Fibroblast of mammary gland (primary cell): ENCODE measurements around the gene GAS6.
A peak's percentile ranks its signal among the peaks of the same experiment; 100 is the strongest.

Experiments
- DNase-seq: peaks from one replicate; pipeline ENCODE4 v3.0.0-alpha.2; 2010; ENCODE audit warnings: low read depth
- H3K4me3 ChIP-seq: 2 replicates; pipeline ENCODE4 v1.5.1; 2011; ENCODE audit warnings: low read depth, mild to moderate bottlenecking, low read length, moderate library complexity; ENCODE audit not compliant: control insufficient read depth
- CTCF ChIP-seq: conservative IDR thresholded peaks from 2 replicates; pipeline ENCODE4 v1.5.1; 2011; ENCODE audit warnings: low read depth, low read length, inconsistent platforms; ENCODE audit not compliant: control insufficient read depth, insufficient read depth

The GAS6 gene

GRCh38 chr13:113787694-113788093, 76.2 kb downstream of the GAS6 start:
- DNase-seq: no peak
- no peak overlapping the region for H3K4me3 ChIP-seq
- TF ChIP-seq CTCF: no peak

- DNase-seq: peak; percentile 60
- TF ChIP-seq CTCF: no peak
- H3K4me3 ChIP-seq: no peak overlapping the region
Measured at GRCh38 chr13:113786262-113786841, 77.5 kb downstream of the GAS6 start.

GRCh38 chr13:113785051-113786010, 78.5 kb downstream of the GAS6 start:
- TF ChIP-seq CTCF: no peak
- no peak overlapping the region for H3K4me3 ChIP-seq
- DNase-seq: peak; percentile 72

GRCh38 chr13:113784645-113785024, 79.2 kb downstream of the GAS6 start:
- TF ChIP-seq CTCF: no peak
- no peak for DNase-seq
- no peak overlapping the region for H3K4me3 ChIP-seq

GRCh38 chr13:113783966-113784644, 79.8 kb downstream of the GAS6 start:
- no peak for DNase-seq
- H3K4me3 ChIP-seq: no peak overlapping the region
- TF ChIP-seq CTCF: no peak

GRCh38 chr13:113783200-113783881, 80.5 kb downstream of the GAS6 start:
- no peak overlapping the region for H3K4me3 ChIP-seq
- no peak for DNase-seq
- no peak for TF ChIP-seq CTCF
